Stimulated activated naive CD8-positive, alpha-beta T cell treated with anti-CD3 and anti-CD28 coated beads, Interleukin-15, Interleukin-2, amounts not matched to agents 100 ng/mL and 50 ng/mL, for 24 hours (primary cell): ENCODE results near the gene AFAP1.

Source experiments
- H3K27ac Mint-ChIP-seq: one replicate; pipeline ENCODE4 v1.8.0; 2021; ENCODE audit warnings: mild to moderate bottlenecking, mixed read lengths
- H3K27me3 Mint-ChIP-seq: one replicate; pipeline ENCODE4 v1.8.0; 2021; ENCODE audit warnings: mixed read lengths
- H3K36me3 Mint-ChIP-seq: one replicate; pipeline ENCODE4 v1.8.0; 2021; ENCODE audit warnings: low read depth, mixed read lengths
- H3K4me1 Mint-ChIP-seq: one replicate; pipeline ENCODE4 v1.8.0; 2021; ENCODE audit warnings: low read depth, mixed read lengths
- H3K4me3 Mint-ChIP-seq: one replicate; pipeline ENCODE4 v1.8.0; 2021; ENCODE audit warnings: mild to moderate bottlenecking, mixed read lengths
- H3K9me3 Mint-ChIP-seq: one replicate; pipeline ENCODE4 v1.8.0; 2021; ENCODE audit warnings: mixed read lengths

The AFAP1 gene

DNA sequence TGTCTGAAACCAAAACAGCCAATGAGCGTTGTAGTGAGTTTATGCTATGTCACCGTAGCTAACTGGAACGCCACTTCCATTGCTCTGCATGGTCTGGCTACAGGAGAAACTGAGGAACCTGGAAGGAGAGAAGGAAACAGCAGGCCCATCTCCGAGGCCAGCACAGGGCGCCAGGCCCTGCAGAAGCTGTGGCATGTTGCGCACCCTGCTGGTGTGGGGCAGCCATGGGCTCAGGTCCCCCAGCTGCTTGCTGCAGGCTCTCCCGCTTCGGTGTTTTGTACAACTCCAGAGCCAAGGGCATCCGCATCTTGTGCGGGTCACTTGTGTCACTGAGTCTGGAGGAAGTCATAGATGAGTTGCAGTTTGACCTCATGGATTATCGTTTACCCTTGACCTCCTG lies 89.2 kb downstream of the AFAP1 start:
- H3K4me1 Mint-ChIP-seq, result peaks cover 58% of the 10 kb centered on the region
- peaks cover 22% of the 10 kb centered on the region for H3K36me3 Mint-ChIP-seq
- H3K27ac Mint-ChIP-seq, result no peak overlapping the region
- no peaks in the 10 kb centered on the region for H3K9me3 Mint-ChIP-seq
- H3K27me3 Mint-ChIP-seq, result no peaks in the 10 kb centered on the region
- no peak overlapping the region for H3K4me3 Mint-ChIP-seq

DNA sequence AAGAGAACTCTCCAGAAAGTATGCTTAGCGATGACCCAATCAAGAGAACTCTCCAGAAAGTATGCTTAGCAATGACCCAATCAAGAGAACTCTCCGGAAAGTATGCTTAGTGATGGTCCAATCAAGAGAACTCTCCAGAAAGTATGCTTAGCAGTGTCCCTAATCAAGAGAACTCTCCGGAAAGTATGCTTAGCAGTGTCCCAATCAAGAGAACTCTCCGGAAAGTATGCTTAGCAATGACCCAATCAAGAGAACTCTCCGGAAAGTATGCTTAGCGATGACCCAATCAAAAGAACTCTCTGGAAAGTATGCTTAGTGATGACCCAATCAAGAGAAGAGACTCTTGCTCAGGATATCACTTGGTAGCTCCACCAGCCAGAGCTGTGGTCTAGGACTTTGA lies 92.5 kb downstream of the AFAP1 start:
- peaks cover 37% of the 10 kb centered on the region for H3K4me1 Mint-ChIP-seq

DNA sequence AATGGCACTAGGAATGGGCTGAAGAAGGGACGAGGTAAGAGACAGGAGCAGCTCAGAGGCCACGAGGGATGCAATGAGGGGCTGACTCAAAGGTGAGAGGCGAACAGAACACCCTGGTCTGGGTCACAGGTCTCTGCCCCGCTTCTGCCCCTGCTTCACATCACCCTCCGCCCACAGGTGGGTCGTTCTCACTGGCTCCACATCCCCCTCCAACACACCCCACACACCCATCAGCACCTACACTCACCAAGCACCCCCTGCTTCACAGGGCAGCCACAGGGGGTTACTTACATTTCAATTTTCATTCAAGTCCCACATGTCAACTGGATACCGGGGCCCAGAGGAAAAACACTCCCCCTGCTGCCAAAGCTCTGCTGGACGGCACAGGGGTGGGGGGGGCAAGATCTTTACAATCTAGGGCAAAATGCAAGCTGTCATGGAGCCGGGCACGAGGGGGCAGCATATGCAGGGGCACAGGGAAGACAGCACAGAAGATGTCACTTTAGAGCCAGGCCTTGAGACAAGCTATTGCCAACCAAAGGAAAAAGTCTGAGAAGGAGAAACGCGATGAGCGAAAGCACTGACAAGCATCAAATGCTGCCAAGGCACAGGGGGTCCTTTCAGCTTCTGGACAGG lies 94.0 kb downstream of the AFAP1 start:
- no peak overlapping the region for H3K27ac Mint-ChIP-seq
- no peak overlapping the region for H3K4me3 Mint-ChIP-seq
- H3K36me3 Mint-ChIP-seq, result peaks cover 5% of the 10 kb centered on the region
- no peaks in the 10 kb centered on the region for H3K9me3 Mint-ChIP-seq
- no peaks in the 10 kb centered on the region for H3K27me3 Mint-ChIP-seq
- peaks cover 22% of the 10 kb centered on the region for H3K4me1 Mint-ChIP-seq

More for the DNA sequence above, 92.5 kb downstream of the AFAP1 start:
- peaks cover 9% of the 10 kb centered on the region for H3K36me3 Mint-ChIP-seq
- no peaks in the 10 kb centered on the region for H3K9me3 Mint-ChIP-seq
- H3K27me3 Mint-ChIP-seq, result no peaks in the 10 kb centered on the region
- no peak overlapping the region for H3K4me3 Mint-ChIP-seq
- H3K27ac Mint-ChIP-seq, result no peak overlapping the region

DNA sequence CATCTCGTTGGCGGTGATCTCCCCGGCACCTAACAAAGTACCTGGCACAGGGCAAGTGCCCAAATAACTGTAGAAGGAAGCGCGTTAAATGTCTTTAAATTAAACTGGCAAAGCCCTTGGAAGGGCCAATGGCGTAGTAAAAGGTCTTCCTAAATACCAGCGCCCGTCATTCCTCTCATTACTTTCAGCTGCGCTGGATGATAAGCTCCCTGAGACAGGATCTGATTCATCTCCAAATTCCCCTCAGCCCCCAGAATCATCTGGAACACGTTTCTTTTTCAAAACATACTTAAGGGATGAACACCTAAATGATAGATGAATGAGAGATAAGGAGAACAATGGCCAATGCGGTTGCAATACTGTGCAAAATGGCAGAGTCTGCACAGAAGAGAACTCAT lies 95.1 kb downstream of the AFAP1 start:
- Mint-ChIP-seq H3K27me3 (no peaks in the 10 kb centered on the region), H3K4me3 (no peak overlapping the region), H3K27ac (no peak overlapping the region), H3K36me3 (peaks cover 4% of the 10 kb centered on the region), H3K4me1 (peaks cover 15% of the 10 kb centered on the region), H3K9me3 (no peaks in the 10 kb centered on the region)

DNA sequence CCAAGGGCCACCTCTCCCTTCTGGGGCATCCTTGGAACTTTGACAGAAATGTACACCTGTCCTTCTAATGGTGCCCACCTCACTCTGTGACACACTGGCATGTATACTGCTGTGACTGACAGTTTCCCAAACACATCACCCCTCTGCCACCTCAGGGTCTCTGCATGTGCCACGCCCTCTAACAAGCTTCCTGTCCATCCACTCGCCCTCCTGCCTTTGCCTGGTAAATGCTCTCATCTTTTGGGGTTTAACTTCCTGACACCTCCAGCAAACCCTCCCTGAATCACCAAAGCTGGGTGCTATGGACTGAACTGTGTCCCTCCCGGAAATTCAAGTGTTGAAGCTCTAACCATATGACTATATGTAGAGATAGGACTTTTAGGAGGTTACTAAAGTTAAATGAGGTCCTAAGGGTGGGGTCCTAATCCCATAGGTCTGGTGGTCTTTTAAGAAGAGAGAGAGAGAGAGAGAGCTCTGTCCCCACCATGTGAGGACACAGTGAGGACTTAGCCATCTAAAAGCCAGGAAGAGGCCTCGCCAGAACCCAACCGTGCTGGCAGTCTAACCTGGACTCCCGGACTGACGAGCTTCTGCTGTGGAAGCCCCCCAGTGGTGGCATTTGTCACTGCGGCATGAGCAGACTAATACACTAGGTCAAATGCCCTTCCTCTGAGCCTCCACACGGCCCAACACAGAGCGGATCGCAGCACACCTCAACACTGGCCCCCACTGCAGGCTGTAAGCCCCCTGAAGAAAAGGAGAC lies 95.6 kb downstream of the AFAP1 start:
- Mint-ChIP-seq H3K36me3 (peaks cover 4% of the 10 kb centered on the region), H3K4me1 (peaks cover 15% of the 10 kb centered on the region), H3K9me3 (no peaks in the 10 kb centered on the region), H3K4me3 (no peak overlapping the region), H3K27me3 (no peaks in the 10 kb centered on the region), H3K27ac (no peak overlapping the region)

DNA sequence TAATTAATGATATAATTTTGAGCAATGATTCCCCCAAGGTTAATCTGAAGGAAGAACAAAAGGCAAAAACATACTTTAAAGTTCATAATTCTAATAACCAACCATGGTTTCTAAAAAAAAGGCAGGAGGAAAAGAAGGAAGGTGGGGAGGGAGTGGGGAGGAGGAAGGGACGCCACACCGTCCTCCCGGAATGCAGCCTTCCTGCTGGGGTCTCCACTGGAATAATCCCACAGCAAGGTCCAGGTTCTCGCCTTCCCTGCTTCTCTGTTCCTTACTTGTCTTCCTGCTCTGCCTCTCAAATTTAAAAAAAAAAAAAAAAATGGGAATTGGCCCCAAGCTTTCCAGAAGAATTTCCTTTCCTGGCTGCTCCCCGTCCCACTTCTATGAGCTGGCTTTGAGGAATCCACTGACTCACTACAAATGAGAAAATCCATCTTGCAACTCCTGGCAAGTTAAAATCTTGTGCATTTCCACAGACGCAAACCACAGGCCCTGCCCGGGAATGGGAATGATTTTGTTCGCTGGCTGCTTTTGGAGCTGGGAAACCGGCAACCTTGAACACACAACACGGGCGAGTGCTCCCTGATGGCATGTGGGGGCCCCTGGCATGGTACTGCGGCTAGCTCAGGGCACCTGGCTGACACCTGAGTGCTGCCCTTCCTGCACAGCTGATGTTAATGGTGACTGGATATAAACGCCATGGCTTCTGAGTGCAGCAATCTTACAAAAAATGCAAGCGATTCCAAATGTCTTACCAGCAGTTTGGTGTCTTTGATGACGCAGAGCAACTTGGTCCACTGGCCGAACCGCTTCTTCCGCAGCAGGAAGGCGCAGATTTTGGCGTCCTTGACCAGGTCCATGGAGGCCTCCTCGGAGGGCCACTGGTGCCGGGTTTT lies 97.0 kb downstream of the AFAP1 start:
- Mint-ChIP-seq H3K36me3 (peaks cover 3% of the 10 kb centered on the region), H3K4me1 (peaks cover 15% of the 10 kb centered on the region), H3K4me3 (no peak overlapping the region), H3K27me3 (no peaks in the 10 kb centered on the region), H3K27ac (no peak overlapping the region), H3K9me3 (no peaks in the 10 kb centered on the region)

DNA sequence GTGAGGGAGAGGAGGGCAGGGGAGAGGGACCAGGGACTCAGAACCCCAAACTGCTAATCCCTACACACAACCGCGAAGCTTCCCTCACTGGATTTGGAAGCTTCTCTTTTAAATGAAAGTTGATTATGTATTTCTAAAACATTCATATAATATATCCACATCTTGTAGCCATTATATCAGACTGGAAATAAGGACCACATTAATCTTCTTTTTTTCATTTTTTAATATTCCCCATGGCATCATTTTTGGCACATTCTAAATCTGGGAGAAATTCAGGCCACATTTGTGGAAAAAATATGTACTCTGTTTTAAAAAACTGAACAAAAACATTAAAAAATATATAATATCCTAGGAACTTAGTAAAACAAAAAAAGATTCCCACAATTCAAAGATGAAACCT lies 97.8 kb downstream of the AFAP1 start:
- Mint-ChIP-seq H3K4me1 (peaks cover 15% of the 10 kb centered on the region), H3K27me3 (no peaks in the 10 kb centered on the region), H3K4me3 (no peak overlapping the region), H3K36me3 (no peaks in the 10 kb centered on the region), H3K27ac (no peak overlapping the region), H3K9me3 (no peaks in the 10 kb centered on the region)

DNA sequence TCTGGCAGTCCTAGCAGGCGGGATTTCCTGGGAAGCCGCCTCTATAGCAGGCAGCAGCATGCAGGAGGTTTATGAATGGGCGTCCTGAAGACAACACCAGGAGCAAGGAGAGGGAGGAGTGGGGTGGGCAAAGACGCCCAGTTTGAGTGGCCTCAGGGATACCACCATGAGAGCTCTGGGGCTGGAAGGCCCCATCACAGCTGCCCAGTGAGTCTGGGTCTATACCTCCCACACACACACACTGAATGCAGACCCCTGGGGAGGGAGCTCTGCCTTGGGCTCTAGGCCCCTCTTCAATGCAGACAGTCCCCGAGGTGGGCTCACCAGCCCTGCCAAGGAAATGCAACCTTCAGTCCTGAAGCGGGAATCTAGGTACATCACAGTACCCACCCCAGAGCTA lies 98.6 kb downstream of the AFAP1 start:
- no peak overlapping the region for H3K27ac Mint-ChIP-seq
- H3K27me3 Mint-ChIP-seq, result no peaks in the 10 kb centered on the region
- no peak overlapping the region for H3K4me3 Mint-ChIP-seq
- no peaks in the 10 kb centered on the region for H3K36me3 Mint-ChIP-seq
- no peaks in the 10 kb centered on the region for H3K9me3 Mint-ChIP-seq
- H3K4me1 Mint-ChIP-seq, result peaks cover 15% of the 10 kb centered on the region

DNA sequence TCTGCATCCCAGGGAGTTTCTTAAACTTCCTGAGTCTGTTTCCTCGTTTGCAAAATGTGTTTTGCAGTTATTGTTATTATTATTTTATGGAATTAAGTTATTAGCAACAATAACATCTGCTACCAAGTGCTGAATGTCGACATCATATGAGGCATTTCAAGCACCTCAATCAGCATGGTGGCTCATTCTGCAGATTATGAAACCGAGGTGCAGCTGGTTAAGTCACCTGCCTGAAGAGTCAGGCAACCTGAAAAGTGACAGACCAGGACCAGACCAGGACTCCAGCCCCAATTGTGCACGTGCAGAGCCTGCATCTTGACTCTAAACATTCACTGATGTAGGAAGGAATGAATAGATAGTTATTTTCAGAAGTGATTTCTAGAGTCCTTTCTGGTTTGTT lies 99.8 kb downstream of the AFAP1 start:
- Mint-ChIP-seq H3K9me3 (no peaks in the 10 kb centered on the region), H3K4me3 (no peak overlapping the region), H3K36me3 (no peaks in the 10 kb centered on the region), H3K27ac (no peak overlapping the region), H3K4me1 (peaks cover 11% of the 10 kb centered on the region), H3K27me3 (no peaks in the 10 kb centered on the region)

DNA sequence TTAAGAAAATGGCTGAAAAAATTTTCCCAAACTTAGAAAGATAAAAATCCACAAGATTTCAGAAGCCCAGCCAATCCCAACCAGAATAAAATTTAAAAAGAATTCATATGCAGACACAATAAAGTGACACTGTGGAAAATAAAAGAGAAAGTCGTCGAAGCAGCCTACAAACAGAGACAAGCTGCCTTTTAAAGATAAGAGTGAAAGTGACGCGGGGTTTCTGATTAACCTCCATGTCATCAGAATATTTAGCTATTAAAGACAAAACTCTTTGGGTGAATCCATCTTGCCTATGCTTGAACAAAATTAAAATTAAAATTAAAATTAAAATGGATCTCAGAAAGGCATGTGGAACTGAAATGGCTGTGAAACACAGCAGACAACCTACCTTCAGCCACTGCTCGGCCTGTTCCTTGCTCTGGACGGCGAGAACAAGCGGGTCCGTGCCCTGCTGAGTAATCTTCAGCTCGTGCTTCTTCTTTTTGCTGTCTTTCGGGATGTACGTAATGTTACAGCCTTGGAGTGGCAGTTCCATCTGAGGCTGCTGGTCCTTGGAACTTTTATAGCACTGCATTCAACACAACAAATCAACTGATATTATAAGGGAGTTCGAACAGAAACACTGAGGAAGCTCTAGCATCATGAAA lies 101.4 kb downstream of the AFAP1 start:
- Mint-ChIP-seq H3K27me3 (no peaks in the 10 kb centered on the region), H3K9me3 (no peaks in the 10 kb centered on the region), H3K4me1 (no peaks in the 10 kb centered on the region), H3K27ac (no peak overlapping the region), H3K4me3 (no peak overlapping the region), H3K36me3 (no peaks in the 10 kb centered on the region)

DNA sequence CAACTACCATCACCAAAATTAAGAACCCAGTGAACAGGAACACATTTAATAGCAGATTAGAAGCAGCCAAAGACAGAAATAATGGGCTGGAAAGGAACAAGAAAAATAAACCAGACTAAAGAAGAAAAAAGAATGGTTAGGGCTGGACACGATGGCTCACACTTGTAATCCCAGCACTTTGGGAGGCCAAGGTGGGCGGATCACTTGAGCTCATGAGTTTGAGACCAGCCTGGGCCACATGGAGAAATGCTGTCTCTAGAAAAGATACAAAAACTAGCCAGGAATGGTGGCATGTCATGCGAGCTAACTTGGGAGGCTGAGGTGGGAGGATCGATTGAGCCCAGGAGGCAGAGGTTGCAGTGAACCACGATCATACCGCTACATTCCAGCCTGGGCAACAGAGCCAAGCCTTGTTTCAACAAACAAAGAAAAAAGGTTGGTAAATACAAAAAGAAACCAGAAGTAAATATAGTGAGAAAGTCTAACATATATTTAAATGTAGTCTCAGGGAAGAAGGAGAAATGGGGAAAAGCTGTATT lies 102.0 kb downstream of the AFAP1 start:
- no peaks in the 10 kb centered on the region for H3K27me3 Mint-ChIP-seq
- no peaks in the 10 kb centered on the region for H3K9me3 Mint-ChIP-seq
- no peaks in the 10 kb centered on the region for H3K36me3 Mint-ChIP-seq
- no peak overlapping the region for H3K27ac Mint-ChIP-seq
- peaks cover 6% of the 10 kb centered on the region for H3K4me1 Mint-ChIP-seq
- H3K4me3 Mint-ChIP-seq, result no peak overlapping the region

DNA sequence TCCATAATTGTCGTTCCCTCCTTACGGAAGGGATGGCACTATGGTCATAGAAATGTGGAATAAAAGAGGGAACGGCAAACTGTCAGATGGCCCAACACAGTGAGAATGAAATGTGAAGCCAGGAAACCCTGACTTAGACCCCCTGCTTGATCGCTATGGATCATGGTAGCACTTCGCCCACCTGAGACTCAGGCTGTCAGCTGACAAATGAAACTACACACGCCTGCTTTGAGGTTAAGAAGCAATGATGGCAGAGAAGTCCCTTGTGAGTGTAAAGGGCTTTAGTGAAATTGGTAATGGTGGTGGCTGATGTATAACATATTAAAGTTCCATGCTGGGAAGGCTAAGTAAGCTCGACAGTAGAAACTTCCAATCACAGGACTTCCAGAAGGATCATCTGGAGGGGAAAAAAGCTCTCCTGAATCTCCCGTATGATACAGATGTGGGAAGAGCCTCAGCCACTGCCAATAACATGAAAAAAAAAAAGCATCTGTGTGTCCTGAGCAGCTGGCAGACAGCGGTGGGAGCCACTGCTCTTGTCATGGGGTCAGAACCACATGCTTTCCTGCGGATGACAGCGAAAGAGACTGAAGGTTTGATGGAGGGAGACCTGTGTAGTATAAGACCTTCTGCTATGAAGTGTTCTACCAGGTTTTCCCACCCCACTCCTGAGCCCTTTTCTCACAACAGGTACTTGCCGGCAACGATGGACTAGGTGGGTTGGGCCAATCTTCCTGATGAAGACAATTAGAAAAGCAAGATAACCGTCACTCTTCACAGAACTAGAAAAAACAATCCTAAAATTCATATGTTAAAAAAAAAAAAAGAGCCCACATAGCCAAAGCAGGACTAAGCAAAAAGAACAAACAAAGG lies 107.6 kb downstream of the AFAP1 start:
- Mint-ChIP-seq H3K4me3 (peak overlapping the region; percentile 33), H3K27me3 (no peaks in the 10 kb centered on the region)

DNA sequence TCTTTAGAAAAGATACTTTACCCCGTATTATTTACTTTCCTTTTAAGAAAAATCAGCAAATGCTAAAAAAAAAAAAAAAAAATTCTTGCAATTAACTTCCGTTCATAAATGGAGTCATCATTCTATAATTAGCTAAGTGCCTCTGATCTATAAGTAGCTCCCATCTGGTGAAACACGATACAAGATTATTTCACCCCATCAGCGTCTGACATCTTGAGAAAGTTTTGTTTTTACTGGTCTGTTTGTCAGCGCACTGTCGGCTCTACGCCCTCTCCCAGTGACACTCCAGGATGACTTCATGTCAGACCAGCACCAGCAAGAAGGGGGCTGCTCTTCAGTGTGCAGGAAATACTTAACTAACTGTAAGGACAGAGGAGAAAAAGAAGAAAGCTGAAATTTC lies 108.3 kb downstream of the AFAP1 start:
- H3K36me3 Mint-ChIP-seq, result peaks cover 22% of the 10 kb centered on the region
- H3K27me3 Mint-ChIP-seq, result no peaks in the 10 kb centered on the region
- H3K9me3 Mint-ChIP-seq, result no peaks in the 10 kb centered on the region
- peak overlapping the region; percentile 51 for H3K27ac Mint-ChIP-seq
- peaks cover 56% of the 10 kb centered on the region for H3K4me1 Mint-ChIP-seq
- peak overlapping the region; percentile 33 for H3K4me3 Mint-ChIP-seq

More for the DNA sequence above, 107.6 kb downstream of the AFAP1 start:
- no peaks in the 10 kb centered on the region for H3K9me3 Mint-ChIP-seq
- peaks cover 15% of the 10 kb centered on the region for H3K36me3 Mint-ChIP-seq
- H3K27ac Mint-ChIP-seq, result peak overlapping the region; percentile 51
- peaks cover 51% of the 10 kb centered on the region for H3K4me1 Mint-ChIP-seq

DNA sequence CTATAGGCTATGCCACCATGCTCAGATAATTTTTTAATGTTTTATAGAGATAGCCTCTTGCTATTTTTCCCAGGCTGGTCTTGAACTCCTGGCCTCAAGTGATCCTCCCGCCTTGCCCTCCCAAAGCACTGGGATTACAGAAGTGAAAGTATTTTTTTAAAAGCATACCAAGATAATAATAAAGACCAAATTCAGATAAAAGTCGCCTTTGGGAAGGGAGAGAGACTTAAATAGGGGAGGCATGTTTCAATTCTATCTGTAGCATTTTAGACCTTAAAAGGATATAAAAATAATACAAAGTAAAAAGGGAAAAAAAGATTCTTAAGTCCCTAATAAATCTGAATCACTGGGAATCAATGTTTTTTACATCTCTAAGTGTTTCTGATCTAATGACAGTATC lies 108.9 kb downstream of the AFAP1 start:
- Mint-ChIP-seq H3K27me3 (no peaks in the 10 kb centered on the region), H3K4me3 (no peak overlapping the region), H3K9me3 (no peaks in the 10 kb centered on the region), H3K27ac (no peak overlapping the region), H3K4me1 (peaks cover 56% of the 10 kb centered on the region), H3K36me3 (peaks cover 25% of the 10 kb centered on the region)
